VCaP (cell line): ENCODE data around the gene ARHGEF7.
A peak's percentile ranks its signal among the peaks of the same experiment; 100 is the strongest.

ENCODE experiments used
- H3K27ac ChIP-seq: fragments of 450-650 bp; 2 replicates; pipeline ENCODE4 v1.5.1; 2017
- TF ChIP-seq, protein P1 (sequence below): fragments of 450-650 bp; conservative IDR thresholded peaks from 2 replicates; pipeline ENCODE4 v1.5.1; 2017; ENCODE audit warnings: mild to moderate bottlenecking, moderate library complexity

ARHGEF7 gene

DNA sequence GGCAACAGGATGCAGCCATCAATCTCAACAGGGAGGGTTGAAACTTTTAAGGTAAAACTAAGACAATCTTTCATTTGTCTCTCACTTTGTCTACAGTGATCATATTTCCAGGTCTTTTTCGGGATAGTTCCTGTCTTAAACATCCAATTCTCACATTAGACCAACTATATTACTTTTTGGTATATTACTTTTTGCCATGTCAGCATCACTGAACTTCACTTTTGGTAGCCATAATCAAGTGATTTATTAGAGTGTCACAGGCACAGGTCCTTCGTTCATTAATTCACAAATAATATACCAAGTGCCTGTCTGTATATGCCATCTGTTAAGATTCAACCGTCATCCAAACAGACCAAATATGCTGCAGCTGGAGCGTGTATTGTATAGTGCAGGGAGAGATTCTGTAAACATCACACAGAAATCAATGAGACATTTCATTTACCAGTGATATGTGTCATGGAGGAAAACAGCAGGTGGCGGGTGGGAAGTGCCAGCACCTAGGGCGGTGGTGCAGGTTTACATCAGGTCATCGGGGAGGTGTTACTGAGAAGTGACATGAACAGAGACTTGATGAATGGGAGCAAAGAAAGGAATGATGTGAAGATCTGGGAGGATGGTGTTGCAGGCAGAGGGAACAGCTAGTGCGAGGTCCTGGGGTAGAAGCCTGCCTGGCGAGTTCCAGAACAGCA lies 24.9 kb downstream of the ARHGEF7 start:
- TF ChIP-seq, protein P1, sequence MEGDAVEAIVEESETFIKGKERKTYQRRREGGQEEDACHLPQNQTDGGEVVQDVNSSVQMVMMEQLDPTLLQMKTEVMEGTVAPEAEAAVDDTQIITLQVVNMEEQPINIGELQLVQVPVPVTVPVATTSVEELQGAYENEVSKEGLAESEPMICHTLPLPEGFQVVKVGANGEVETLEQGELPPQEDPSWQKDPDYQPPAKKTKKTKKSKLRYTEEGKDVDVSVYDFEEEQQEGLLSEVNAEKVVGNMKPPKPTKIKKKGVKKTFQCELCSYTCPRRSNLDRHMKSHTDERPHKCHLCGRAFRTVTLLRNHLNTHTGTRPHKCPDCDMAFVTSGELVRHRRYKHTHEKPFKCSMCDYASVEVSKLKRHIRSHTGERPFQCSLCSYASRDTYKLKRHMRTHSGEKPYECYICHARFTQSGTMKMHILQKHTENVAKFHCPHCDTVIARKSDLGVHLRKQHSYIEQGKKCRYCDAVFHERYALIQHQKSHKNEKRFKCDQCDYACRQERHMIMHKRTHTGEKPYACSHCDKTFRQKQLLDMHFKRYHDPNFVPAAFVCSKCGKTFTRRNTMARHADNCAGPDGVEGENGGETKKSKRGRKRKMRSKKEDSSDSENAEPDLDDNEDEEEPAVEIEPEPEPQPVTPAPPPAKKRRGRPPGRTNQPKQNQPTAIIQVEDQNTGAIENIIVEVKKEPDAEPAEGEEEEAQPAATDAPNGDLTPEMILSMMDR, result no peak; the same call in 1 of the 2 replicates
- H3K27ac ChIP-seq, result no peak overlapping the region

DNA sequence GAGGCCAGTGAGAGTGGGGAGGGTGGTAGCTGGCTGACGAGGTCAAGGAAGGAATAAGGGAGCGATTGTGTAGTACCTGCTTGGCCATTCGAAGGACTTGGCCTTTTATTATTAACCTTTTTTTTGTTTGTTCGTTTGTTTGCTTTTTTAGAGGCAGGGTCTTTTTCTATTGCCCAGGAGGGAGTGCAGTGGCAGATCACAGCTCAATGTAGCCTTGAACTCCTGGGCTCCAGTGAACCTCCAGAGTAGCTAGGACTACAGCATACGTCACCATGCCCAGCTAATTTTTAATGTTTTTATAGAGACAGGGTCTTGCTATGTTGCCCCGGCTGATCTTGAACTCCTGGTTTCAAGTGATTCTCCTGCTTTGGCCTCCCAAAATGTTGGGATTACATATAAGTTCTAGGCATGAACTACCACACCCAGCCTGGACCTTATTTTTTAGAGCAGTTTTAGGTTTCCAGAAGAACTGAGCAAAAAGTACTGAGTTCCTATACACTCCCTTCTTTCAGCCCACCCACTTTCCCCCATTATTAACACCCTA lies 25.5 kb downstream of the ARHGEF7 start:
- TF ChIP-seq, protein P1, result no peak

DNA sequence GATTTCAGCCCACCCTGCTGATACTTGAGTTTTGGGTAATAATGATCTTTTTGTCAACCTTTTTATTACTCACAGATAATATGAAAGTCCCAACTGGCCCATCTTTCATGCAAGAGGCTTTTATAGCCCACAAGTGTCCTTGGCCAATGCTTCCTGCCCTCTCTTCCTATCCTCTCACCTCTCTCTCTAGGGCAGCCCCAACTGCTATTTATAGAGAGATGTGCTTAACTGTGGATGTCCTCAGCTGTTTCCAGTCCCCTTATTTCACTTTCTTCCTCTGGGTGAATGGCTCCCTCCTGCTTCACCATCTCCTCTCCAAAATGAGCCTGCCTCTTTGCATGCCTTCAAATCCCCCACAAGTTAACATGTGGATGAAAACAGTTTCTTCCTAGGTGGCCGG lies 27.4 kb downstream of the ARHGEF7 start:
- TF ChIP-seq, protein P1, result no peak
- H3K27ac ChIP-seq, result no peak overlapping the region

More for the DNA sequence above, 25.5 kb downstream of the ARHGEF7 start:
- H3K27ac ChIP-seq, result no peak overlapping the region

DNA sequence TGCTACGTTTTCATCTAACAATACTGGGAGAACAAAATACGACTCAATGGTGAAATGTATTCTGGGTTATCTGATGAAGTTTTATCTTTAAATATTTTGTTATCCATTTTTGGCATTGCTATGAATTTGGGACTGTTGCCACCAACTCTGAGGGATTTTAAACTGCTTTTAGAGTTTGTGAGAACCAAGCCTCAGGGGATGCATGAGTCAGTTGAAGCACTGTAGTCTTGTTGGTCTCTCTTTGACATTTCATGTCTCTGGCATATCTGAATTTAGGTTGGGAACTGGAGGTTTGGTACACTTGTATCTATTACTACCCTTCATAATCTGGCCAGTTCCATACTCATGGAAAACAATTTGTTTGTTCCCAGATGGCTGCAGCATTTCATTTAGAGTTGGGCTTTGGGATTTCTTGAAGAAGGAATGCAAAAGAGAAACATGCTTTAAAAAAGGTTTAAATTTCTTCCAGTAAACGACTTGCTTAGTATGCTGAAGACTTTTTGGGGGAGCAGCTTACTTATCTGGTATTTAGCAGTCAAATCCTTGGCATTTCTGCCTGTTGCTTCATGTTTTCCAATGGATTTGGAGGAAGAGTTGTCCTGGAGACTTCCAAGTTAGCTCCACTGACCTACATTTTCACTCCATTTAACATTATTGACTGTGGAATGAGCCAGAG lies 28.9 kb downstream of the ARHGEF7 start:
- no peak overlapping the region for H3K27ac ChIP-seq
- TF ChIP-seq, protein P1, result no peak

DNA sequence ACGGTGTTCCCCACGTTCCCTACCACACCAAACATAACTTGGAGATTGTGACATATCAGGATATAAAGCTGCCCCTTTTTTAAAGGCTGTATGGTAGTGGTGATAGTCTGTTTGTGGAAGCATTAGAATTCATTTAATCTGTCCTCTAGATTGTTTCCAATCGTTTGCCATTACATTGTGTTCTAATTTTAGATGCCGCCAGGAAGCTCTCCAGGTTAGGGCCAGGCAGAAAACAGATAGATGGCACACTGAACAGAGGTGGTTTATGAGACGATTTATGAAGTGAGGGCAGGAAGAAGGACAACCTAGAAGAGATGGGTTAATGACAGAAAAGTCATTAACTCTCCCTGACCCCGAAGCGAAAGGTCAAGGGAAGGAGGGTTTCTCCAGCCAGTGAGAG lies 30.0 kb downstream of the ARHGEF7 start:
- TF ChIP-seq, protein P1, result no peak
- no peak overlapping the region for H3K27ac ChIP-seq

DNA sequence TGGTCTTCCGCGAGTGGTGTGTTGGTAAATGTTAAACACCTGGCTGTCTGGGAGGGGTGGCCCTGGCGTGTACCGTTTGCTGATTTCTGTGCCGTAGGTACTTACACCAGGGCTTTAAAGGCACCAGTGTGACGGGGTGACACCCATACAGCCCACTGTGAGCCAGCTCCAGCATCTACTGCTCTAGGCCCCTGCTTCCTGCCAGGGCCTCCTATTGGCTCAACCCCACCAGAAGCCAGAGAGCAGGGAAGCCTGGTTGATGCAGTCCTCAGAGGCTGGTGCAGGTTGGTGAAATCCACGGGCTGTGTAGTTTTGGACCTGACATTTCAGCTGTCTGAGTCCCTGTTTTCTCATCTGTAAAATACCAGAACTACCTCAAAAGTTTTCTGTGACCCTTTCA lies 30.4 kb downstream of the ARHGEF7 start:
- TF ChIP-seq, protein P1, result no peak
- no peak overlapping the region for H3K27ac ChIP-seq

DNA sequence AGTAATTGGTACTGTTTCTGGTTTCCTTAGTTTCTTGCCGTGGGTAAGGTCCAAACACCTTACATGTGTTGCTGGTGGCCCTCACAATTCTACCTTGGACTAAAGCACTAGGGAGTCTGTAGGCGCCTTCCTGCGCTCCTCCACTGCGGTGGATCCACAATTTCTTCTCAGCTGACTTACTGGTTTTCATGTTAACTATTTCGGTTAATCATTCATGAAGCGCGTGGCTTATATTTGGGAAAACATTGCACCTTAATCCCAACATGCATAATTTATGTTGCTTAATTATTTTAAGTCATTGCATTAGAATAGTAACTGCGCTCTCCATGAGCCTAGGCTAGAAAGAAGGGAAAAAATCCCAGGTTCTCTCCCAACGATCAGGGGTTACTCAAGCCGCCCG lies 37.7 kb downstream of the ARHGEF7 start:
- TF ChIP-seq, protein P1, result no peak
- H3K27ac ChIP-seq, result peak overlapping the region; percentile 99
